ENCODE measurements around the gene GSK3B. TPM values are rescaled to one million over a fixed set of nuclear protein-coding genes. Genes with fewer than 3 reads are reported as not detected.

The GSK3B gene
- total and polyA plus RNA-seq, 10 of the 15 experiments (the other 5 are each of a cell fraction or from before 2014, with no cell fraction given): 8.5 to 49.8 (median 25.5) TPM

DNA sequence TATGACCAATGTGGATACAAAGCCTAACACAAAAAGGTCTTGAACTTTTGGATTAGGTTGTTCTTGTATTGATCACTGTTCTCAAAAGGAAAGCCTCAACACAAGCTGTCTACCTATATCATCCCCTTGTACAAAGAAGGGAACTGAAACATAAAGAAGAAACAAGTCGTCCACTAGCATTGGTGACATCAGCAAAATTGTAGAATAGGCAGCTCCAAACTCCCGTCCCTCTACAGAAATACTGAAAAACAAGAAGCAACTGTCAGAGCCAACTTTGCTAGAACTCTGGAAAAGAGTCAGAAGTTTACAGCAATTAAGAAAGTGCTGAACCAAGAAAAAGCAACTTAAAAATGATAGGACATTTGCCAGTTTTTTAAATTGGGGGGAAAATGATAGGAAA lies 319.8 kb downstream of the GSK3B start:
- peak overlapping the region; percentile 45; the same call in 1 of the 2 replicates for H3K4me2 ChIP-seq (ENCODE audit: control insufficient read depth, insufficient read depth)

More for the DNA sequence above, 319.8 kb downstream of the GSK3B start:
- H3K9me3 ChIP-seq (replicated peaks; ENCODE audit: control insufficient read depth, insufficient read depth, low read length): no peaks in the 10 kb centered on the region
- H3K27me3 ChIP-seq (replicated peaks in 1 of 2; ENCODE audit: control insufficient read depth in 2 of 2, insufficient read depth in 2 of 2, low read length in 1 of 2): no peaks in the 10 kb centered on the region
- WGBS (ENCODE audit: insufficient coverage, insufficient replicate concordance, low lambda C conversion rate, missing lambda C conversion rate): 6% methylated on average over 2 of the region's 2 CpGs
- SMC1A ChIA-PET (ENCODE audit: uncharacterized antibody, unreplicated experiment): interaction anchor here (0.9 to 1.5 kb wide), 4 partner anchors 10 to 84 kb away, joined by 3 to 6 read pairs (median 4); no protein-coding TSS in a partner anchor
- POLR2A ChIA-PET: interaction anchor here (0.7 kb wide), 1 partner anchor 997 kb away, joined by 3 read pairs; no protein-coding TSS in a partner anchor
- CTCF ChIA-PET: interaction anchor here (0.5 to 1.3 kb wide), 2 partner anchors 9 to 25 kb away, joined by 3 read pairs; no protein-coding TSS in a partner anchor
- no peaks in the 10 kb centered on the region for H3K36me3 ChIP-seq (ENCODE audit: control insufficient read depth in 2 of 2, insufficient read depth in 2 of 2, low read length in 1 of 2)
- RAD21 ChIA-PET (ENCODE audit: unreplicated experiment): no interaction called here
- peaks cover 7% of the 10 kb centered on the region; the same call in 1 of the 2 replicates for H3K4me1 ChIP-seq (ENCODE audit: control insufficient read depth, insufficient read depth, low read length)
- FAIRE-seq (no peak), DNase-seq (ENCODE audit: low read depth, low spot score) (peak; percentile 16), ATAC-seq (peak; percentile 96)
- no peak overlapping the region for H3K4me3 ChIP-seq
- no peak overlapping the region for H3K9ac ChIP-seq (ENCODE audit: control insufficient read depth, insufficient read depth, low read length)
- H4K20me1 ChIP-seq (ENCODE audit: control insufficient read depth, insufficient read depth): no peaks in the 10 kb centered on the region
- in situ Hi-C loops (cut with MboI): no loop called here
- TF ChIP-seq RBBP5 (conservative IDR thresholded peaks at IDR 0.05) (no peak), ATF7 (IDR thresholded peaks at IDR 0.05; ENCODE audit: low read depth) (0 out of 2 replicates have a peak, but pooled peaks have one; percentile 43), SPI1 (IDR thresholded peaks at IDR 0.05; ENCODE audit: borderline replicate concordance, insufficient read depth, low read depth, low read length) (peak; percentile 88)
- H3K79me2 ChIP-seq (ENCODE audit: control insufficient read depth, insufficient read depth, low read length): no peaks in the 10 kb centered on the region
- no peak overlapping the region for H3K27ac ChIP-seq (ENCODE audit: control insufficient read depth, insufficient read depth)
- intact Hi-C loops (cut with micrococcal nuclease; ENCODE audit: unreplicated experiment): no loop called here
- BruUV-seq (replicated peaks): no TSS peak
- peak overlapping the region; percentile 3 for H2AFZ ChIP-seq (ENCODE audit: control insufficient read depth, low read depth, low read length)

Small RNA genes lying within 50 kb of the gene (small RNA-seq; reads per million reads assigned to genes)
- gene RN7SL397P (not detected), gene RN7SL762P (not detected)

Other genes with a start within 250 kb of the GSK3B start
- gene GPR156, start 190.8 kb upstream of the GSK3B start, total RNA-seq (2014; rRNA removed): 0.05 TPM in 1 of 2 replicates, not detected in the other
- 0.09 and 0.14 TPM in 2 replicates for gene GPR156, start 190.8 kb upstream of the GSK3B start, total RNA-seq (2014; rRNA removed; fragmentation: Illumina TruSeq; extraction: Trizol)
- 0.08 TPM in 1 of 2 replicates, not detected in the other for gene GPR156, start 190.8 kb upstream of the GSK3B start, total RNA-seq (2021)
- not detected in 2 replicates for gene GPR156, start 190.8 kb upstream of the GSK3B start, polyA plus RNA-seq (2011; rRNA removed)
- 0.15 TPM in 1 of 2 replicates, not detected in the other for gene GPR156, start 190.8 kb upstream of the GSK3B start, polyA plus RNA-seq (2014; fragmentation: Illumina TruSeq; extraction: Trizol)
- gene GPR156, start 190.8 kb upstream of the GSK3B start, polyA plus RNA-seq (2014; fragmentation: Nextera tagmentation; extraction: Ambion mirVana): not detected
- 0.13 TPM in 1 of 2 replicates, not detected in the other for gene GPR156, start 190.8 kb upstream of the GSK3B start, polyA plus RNA-seq (2014; rRNA removed)
- gene GPR156, start 190.8 kb upstream of the GSK3B start, polyA plus RNA-seq (2016; fragmentation: Nextera tagmentation; extraction: Ambion mirVana): not detected